SIG-M5 (cell line): Measurements from ENCODE around the gene GRAMD1A.
"Not testable (repeated sequence)": the region's sequence is repeated elsewhere in the genome, so short reads cannot be mapped to it uniquely, and the experiment has no call there.

Experiments used
- DNase-seq: peaks from one replicate; lab custom pipeline; 2025; lab: John Stamatoyannopoulos, UW

GRAMD1A gene

DNA sequence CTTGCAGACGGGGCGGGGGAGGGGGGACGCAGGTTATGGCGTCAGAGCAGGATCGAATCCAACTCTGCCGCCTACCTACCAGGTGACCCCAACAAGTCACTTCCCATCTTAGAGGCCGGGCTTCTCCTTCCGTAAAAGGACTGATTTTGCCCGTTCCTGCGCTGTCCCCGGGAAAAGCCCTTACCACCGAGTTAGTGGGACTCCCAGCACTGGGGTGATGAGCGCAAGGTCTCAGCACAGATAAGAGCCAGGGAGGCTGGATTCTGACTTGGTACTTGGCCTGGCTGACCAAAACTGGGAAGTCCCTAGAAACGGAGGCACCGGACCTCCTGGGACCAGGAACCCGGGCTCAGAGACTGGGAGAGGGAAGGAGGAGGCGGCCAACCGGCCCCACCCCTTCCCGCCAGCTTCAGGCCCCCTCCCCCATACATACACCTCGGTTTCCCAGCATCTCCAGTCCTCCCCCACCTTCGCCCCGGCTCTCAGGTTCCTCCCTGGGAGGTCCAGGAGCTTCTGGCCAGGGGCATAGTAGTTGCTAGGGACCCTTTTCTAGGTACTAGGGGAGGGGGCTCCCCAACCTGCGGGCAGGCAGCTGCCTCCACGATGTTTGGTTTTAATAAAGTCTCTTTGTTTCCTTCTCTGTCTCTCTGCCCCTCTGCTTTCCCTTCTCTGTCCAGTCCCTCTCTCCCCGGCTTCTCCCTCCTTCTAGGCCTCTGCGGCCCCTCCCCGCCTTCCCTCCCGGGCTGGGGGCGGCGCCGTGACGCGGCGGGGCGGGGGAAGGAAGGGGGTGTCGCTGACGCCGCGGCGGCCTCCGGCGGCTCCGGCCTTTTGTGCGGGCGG, at the start of gene GRAMD1A:
Gene GRAMD1A, plus strand, starts transcription at position 826 of the 840 bp plus-strand sequence. CDS start 156 bp downstream, outside the sequence.
- DNase-seq: no peak

DNA sequence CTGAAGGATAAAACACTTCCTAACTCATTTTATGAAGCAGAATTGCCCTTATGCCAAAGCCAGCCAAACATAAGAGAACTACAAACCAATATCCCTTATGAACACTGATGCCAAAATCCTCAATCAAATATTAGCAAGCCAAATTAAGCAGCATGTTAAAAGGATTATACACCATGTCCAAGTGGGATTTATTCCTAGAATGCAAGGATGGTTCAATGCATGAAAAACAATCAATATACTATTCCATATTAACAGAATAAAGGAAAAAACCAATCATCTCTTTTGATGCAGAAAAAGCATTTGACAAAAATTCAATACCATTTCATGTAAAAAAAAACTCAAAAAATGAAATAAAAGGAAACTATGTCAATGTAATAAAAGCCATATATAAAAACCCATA, 47.0 kb upstream of the GRAMD1A start:
- DNase-seq: no peak

DNA sequence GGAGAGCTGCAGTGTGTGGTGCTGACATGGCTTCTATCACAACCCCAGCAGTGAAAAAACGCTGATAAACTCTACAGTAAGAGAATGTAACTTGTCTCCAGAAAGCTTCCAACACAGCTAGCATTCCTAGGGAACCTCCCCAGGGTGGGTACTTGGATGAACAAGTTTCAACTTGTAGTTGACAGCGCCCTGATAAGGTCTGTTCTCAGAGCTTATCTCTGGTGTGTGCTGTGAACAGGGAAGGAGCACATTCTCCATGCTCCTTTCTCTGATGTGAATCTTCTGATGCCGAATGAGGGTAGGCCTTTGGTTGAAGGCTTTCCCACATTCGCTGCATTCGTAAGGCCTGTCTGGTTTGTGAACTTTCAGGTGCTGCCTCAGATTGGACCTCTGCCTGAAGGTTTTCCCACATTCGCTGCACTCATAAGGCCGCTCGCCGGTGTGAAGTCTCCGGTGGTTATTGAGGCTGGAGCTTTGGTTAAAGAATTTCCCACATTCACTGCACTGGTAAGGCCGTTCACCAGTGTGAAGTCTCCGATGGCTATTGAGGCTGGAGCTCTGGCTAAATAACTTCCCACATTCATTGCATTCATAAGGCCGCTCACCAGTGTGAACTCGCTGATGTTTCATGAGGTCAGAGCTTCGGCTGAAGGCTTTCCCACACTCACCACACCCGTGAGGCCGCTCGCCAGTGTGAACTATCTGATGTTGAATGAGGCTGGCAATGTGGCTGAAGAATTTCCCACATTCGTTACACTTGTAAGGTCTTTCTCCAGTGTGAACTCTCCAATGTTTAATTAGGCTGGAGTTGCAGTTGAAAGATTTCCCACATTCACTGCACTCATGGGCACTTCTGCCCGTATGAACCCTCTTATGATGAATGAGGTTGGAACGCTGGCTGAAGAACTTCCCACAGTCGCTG, 42.0 kb upstream of the GRAMD1A start:
- no peak for DNase-seq

DNA sequence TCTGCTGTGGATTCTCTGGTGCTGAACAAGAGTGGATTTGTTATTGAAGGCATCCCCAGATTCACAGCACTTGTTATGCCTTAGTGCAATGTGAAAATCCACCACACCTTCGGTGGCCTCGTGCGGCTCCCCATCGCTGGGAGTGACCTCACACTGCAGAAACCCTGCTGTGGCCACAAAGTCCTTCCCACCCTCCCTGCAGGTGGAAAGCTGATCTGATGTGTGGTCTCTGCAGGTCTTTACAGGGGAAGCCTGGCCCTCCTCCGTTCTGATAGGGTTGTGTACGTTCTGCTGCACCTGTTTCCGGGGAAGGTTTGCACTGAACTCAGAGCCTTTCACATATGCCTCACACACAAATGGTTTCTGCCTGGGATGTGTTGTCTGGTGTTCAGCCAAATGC, 41.1 kb upstream of the GRAMD1A start:
- no peak for DNase-seq

DNA sequence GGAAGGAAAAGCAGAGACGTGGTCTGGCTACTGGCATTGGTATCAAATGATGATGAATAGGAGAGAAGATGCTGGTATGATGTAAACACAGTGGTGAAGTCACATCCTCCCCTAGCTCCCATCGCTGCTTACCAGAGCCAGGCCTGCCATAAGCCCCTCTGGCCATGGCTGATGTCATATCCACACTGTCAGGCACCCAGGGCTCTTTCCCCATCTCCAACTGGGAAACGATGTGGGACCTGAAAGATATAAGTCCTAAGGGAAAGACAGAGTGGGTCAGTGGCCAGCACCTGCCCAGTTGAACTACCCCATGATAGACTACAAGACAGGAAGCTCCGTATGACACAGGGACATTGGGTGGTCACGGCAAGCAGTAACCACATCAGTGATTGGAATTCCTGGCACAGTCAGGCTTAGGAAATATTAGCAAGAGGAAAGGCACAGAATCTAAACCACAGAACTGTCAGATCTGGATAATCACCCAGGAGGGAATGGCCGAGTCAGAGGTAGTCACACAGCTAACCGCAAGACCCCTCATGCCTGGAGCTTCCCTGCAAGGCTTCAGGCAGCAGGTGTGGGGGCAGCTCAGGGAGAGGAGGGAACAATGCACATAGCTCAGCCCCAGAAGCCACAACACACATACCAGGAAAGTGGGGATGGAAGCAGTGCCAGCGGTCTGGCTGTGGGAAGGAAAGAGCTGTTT, 39.9 kb upstream of the GRAMD1A start:
- no peak for DNase-seq

DNA sequence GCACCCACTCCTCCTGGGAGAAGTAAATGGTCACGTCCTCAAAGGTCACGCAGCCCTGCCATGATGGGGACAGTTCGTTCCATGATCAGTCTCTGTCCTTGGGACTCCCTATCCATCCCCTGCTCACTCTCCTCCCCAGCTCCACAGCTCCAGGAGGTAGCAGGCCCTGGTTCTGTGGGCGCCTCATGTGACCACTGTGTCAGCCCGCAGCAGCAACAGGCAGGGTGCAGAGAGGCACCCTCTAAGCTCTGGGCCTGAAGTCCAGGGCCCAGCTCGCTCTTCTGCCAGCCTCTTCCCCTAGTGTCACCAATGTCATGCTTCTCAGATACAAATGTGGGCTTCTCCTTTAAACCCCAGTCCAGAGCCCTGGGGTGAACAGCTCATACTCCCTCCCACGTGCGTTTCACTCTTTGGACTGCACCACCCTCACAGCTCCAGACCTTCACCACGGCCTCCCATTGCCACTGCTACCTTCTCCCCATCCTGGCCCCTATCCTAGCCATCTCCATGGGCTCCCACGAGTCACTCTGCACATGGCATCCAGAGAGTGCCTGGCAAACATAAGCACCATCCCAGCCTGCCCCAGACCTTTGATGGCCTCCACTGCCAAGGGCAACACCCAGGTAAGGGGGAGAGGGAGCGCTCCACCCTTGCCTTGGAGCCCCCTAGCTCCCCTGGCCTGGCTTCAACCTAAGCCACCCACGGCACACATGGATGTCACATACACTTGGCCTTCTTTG, 39.0 kb upstream of the GRAMD1A start:
- no peak for DNase-seq

DNA sequence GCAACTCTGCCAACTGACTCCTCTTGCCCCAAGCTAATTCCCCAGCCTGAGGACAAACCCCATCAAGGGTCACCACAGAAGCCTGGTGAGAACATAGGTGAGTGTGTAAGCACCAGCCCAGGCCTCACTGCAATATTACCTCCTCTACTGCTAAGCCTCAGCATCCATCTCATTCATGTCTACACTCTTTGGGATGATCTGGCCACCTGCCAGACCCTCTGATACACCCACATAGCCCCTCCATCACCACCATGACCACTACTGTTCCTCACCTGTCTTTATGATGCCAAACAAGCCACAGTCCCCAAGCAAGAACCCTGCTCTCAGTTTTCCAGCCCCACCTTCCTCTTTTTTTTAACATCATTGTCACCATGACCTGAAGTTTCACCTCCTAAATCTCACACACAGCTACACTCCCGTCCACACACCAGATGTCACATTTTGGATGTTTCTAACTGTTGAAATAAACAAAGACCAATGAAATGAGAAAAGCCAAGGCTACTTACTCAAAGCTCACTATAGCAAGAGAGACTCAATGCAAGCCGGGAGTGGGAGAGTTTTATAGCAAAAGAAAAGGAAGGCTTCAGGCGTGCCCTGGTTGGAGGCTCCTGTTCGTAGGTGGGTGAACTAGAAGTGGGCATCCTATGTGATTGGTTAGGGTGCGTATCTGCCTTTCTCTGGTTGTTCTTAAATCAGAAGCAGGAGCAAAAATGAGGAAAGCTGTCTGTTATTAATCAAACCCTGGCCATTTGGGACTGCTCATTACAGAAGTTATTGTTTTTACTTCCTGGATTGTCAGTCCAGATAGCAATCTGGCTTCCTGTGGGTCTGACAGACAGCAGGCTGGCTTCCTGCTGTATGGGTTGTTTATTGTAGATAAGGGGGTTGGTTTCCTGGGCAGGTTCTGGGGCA, 38.1 kb upstream of the GRAMD1A start:
- DNase-seq: no peak

DNA sequence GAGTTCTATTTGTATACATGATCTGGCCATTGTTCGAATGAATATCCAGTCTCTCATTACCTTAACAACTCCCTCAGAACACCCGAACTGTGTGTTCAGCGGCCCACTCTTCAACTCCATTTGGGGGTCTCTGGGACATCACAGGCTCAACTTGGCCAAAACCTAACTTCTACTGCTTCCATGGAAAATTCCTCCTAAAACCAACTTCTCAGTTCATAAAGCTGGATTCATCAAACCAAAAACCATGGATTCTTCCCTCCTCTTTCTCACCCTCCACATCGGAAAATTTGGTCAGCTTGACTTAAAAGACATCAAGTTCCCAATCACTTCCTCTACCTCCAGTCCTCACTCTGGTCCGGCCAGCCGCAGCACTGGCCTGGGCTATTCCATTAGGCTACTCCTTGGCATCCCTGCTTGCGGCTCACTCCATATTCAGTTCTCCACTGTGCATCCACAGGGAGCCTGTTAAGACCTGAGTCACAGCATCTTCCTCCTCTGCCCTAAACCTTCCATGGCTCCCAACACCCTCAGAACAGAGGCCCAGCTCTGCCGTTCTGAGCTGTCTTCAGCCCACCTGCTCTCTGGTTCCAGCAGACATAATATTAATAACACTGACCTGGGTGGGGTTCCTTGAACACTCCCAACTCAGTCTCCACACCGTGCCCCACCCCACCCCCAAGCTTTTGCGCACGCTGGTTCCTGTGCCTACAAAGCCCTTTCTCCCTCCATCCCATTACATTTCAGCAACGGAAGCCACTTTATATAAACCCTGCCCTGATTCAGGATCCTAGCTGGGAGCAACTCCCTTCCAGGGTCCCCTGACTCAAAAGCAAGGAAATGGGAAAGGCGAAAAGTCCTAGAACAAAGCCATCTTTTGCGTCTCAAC, 37.2 kb upstream of the GRAMD1A start:
- DNase-seq: no peak

DNA sequence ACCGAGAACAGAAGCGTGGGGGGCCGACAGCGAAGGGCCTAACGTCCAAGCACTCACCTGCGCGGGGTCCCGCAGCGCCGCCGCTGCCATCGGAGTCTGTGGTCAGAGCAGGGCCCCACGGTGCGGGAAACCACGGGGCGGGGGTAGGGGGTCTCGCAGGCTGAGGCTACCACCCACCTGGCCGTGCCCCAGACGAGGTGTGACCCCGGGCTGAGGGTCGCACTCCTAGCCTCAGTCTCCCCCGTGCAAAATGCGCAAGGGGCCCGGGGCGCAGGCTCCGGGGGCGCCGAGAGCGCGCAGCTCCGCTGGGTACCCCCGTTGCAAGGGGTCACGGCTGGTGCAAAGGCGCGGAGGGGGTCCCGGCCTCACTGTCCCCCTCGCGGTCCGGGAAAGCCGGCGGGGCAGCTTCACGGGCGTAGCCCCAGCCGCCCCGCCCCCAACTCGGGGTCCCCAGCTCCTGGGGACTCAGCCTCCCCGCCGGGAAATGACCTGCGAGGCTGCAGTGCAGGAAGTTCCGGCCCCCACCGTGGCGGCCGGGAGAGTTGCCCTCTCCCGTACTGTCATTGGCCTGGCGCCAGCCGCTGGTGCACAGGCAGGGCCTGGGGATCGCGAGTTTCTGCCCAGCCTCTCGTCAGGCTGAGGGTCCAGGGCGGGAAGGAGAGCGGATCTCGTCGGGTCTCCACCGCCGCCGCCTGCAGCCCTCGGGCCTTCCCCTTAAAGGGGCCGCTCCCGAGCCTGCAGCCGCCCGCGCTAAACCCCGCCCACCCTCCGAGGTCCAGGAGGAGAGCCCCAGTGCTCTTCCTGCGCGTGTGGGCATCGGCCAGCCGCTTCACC, 36.3 kb upstream of the GRAMD1A start, which contains the start of gene ZNF792:
Gene ZNF792, minus strand, starts transcription at position 657 of the 834 bp plus-strand sequence. Its CDS starts 567 bp downstream, at position 90.
- no peak for DNase-seq

DNA sequence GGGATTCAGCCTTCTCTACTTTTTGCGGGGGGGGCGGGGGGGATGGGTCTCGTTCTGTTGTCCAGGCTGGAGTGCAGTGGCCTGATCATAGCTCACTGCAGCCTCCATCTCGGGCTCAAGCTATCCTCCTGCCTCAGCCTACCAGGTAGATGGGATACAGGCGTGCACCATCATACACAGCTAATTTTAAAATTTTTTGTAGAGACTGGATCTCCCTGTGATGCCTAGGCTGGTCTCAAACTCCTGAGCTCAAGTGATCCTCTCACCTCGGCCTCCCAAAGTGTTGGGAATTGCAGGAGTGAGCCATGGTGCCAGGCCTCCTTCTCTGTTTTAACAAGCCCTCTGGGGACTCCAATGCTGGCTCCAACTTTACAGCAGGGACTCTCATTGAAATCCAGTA, 35.5 kb upstream of the GRAMD1A start:
- DNase-seq: no peak

DNA sequence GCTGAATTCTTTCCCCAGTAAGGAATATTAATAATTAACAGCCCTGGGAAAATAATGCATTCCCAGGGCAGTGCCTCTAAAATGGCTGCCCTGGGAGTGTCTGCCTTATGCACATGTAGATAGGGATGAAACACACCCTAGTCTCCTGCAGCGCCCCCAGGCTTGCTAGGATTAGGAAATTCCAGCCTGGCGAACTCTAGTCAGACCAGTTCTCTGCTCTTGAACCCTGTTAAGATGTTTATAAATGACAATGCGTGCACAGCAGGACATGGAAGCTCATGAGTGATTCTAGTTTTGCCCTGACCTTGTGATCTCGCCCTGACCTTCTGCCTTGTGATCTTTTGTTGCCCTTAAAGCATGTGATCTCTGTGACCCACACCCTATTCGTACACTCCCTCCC, 34.6 kb upstream of the GRAMD1A start:
- DNase-seq: not testable (repeated sequence)

DNA sequence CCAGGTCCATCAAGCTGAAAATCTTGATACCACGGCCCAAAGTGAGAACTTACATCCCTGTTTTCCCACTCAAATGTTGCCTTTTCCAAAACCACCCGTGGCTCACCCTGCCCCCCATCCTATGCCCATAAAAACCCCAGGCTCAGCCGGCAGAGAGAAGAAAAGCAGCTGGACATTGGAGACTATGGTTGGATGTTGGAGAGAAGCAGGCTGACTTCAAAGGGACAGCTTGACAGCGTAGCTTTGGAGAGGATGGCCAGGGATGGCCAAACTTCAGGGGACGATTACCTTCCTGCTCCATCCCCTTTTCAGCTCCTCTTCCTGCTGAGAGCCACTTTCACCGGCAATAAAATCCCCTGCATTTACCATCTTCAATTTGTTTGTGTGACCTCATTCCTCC, 32.6 kb upstream of the GRAMD1A start:
- no peak for DNase-seq

DNA sequence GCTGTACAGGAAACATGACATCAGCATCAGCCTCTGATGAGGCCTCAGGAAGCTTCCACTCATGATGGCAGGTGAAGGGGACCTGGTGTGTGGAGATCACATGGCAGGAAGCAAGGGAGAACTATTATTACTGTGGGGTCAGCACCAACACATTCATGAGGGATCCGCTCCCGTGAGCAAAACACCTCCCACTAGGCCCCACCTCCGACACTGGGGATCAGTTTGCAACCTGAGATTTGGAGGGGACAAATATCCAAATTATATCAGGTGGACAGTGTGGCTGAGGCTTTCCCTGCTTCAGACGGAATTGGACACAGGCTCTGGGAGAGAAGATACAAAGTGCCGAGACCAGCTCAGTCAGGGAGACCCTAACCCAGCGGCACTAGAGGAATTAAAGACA, 30.4 kb upstream of the GRAMD1A start:
- DNase-seq: no peak

DNA sequence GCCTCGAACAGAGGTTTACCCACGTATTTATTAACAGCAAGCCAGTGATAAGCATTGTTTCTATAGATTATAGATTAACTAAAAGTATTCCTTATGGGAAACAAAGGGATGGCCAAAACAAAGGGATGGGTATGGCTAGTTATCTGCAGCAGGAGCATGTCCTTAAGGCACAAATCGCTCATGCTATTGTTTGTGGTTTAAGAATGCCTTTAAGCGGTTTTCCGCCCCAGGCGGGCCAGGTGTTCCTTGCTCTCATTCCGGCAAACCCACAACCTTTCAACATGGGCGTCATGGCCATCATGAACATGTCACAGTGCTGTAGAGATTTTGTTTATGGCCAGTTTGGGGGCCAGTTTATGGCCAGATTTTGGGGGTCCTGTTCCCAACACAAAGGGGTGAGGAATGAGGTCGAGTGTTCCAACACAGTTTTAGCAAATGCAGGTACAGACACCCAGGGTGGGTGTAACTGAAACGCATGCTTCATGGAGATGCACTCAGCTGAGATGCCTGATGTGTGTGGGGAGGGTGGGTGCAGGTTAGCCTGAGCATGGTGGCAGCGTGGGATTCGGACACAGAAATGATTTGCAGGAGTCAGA, 29.8 kb upstream of the GRAMD1A start:
- DNase-seq: not testable (repeated sequence)

DNA sequence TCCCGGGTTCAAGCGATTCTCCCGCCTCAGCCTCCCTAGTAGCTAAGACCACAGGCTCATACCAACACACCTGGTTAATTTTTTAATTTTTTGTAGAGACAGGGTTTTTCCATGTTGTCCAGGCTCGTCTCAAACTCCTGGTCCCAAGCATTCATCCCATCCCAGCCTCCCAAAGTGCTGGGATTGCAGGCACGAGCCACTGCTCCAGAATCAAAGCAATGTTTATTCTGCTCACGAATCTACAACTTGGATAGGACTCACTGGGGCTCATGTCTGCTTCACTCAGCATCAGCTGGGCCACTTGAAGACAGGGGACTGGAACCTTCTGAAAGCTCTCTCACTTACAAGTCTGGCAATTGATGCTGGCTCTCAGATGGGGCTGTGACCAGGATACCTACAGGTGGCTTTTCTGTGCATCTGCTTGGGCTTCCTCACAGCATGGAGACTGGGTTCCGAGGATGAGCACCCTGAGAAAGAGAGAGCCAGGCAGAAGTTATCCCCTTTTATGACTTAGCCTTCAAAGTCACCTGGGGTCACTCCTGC, 27.9 kb upstream of the GRAMD1A start:
- DNase-seq: no peak

DNA sequence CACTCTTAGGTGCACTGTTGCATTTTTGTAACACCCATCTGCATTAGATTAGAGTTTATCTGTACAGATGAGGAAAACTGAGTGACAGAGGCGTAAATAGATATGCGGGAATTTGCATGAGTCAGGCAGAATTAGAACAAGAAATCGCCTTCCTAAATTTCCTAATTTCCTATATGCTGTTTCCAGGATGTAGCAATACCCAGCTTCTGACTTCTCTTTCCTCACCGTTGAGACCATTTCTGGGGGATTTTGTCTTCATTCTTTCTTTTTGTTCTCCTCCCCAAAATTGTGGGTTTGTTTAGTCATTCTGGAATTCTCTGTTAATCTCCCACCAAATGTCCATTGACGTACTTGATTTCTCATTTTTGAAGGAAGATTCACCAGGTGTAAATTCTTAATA, 25.5 kb upstream of the GRAMD1A start:
- DNase-seq: no peak

DNA sequence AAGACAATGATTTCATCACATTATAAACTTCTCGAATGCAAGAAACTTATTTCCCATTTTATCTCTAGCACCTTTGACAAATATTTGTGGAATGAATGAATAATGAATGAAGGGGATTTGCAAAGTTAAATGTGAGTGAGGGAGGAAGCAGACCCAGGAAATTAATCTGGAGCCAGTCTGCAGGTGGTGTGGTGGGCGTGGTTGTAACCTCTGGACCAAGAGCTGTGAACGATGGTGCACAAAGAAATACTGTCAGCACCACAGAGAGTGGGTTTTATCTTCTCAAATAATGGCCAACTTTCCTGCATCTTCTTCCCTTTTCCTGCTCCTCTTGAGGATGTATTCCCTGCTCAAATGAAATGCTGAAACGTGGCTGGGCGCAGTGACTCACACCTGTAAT, 25.1 kb upstream of the GRAMD1A start:
- no peak for DNase-seq

DNA sequence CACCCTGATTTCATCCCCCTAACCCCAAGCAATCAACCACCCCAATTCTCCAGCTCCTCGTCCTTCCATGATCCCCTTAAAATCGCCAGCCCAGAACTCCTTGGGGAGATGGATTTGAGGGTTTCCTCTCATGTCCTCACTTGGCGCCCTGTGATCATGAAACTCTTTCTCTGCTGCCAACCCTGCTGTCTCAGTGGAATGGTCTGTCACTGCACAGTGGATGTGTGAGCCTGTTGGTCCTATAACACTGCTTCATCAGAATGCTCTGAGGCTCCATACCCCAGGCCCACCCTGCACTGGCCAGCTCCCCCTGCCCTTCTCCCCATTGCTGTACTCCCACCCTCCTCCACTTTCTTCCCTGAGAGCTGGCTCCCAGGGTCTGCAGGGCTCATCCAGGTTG, 23.5 kb upstream of the GRAMD1A start:
- DNase-seq: no peak
